Measurements from ENCODE around the gene KCTD2. TPM values are rescaled to one million over a fixed set of nuclear protein-coding genes. Genes with fewer than 3 reads are reported as not detected.
A peak's percentile ranks its signal among the peaks of the same experiment; 100 is the strongest.

Gene KCTD2
- total and polyA plus RNA-seq, 9 of the 15 experiments (the other 6 are each of a cell fraction or from before 2014, with no cell fraction given): 1.7 to 32.9 (median 15.8) TPM

GRCh38 chr17:75034236-75034908 is 12.7 kb upstream of the KCTD2 start (continued):
- TF ChIP-seq SMAD2 (IDR thresholded peaks at IDR 0.05; ENCODE audit: low read depth, low read length): no peak
- TF ChIP-seq BCL6 (CRISPR knock-in tag; IDR thresholded peaks at IDR 0.05): no peak
- TF ChIP-seq, protein P1, sequence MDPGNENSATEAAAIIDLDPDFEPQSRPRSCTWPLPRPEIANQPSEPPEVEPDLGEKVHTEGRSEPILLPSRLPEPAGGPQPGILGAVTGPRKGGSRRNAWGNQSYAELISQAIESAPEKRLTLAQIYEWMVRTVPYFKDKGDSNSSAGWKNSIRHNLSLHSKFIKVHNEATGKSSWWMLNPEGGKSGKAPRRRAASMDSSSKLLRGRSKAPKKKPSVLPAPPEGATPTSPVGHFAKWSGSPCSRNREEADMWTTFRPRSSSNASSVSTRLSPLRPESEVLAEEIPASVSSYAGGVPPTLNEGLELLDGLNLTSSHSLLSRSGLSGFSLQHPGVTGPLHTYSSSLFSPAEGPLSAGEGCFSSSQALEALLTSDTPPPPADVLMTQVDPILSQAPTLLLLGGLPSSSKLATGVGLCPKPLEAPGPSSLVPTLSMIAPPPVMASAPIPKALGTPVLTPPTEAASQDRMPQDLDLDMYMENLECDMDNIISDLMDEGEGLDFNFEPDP (CRISPR knock-in tag; IDR thresholded peaks at IDR 0.05): no peak
- peak; percentile 69; the same call in 1 of the 2 replicates for TF ChIP-seq ETS1 (conservative IDR thresholded peaks at IDR 0.05; ENCODE audit: control insufficient read depth, low read depth, low read length)
- peak; percentile 92 to 94 for TF ChIP-seq E2F6 (IDR thresholded peaks at IDR 0.05; ENCODE audit: borderline replicate concordance in 1 of 2, extremely low read depth in 1 of 2, insufficient read depth in 1 of 2, insufficient read length in 1 of 2, low read depth in 1 of 2, low read length in 1 of 2, poor library complexity in 1 of 2, severe bottlenecking in 1 of 2)
- TF ChIP-seq, protein P2, sequence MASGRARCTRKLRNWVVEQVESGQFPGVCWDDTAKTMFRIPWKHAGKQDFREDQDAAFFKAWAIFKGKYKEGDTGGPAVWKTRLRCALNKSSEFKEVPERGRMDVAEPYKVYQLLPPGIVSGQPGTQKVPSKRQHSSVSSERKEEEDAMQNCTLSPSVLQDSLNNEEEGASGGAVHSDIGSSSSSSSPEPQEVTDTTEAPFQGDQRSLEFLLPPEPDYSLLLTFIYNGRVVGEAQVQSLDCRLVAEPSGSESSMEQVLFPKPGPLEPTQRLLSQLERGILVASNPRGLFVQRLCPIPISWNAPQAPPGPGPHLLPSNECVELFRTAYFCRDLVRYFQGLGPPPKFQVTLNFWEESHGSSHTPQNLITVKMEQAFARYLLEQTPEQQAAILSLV (tag; IDR thresholded peaks at IDR 0.05): no peak
- TF ChIP-seq KLF1 (tag; IDR thresholded peaks at IDR 0.05): peak; percentile 53; the same call in 1 of the 2 replicates
- TF ChIP-seq ZNF124 (CRISPR knock-in tag; IDR thresholded peaks at IDR 0.05): no peak
- no peak for TF ChIP-seq FOS (IDR thresholded peaks at IDR 0.05; ENCODE audit: extremely low read depth, insufficient read length)
- no peak for TF ChIP-seq STAT6 (CRISPR knock-in tag; IDR thresholded peaks at IDR 0.05)
- TF ChIP-seq PHB (CRISPR knock-in tag; IDR thresholded peaks at IDR 0.05): no peak
- TF ChIP-seq CCNT2 (IDR thresholded peaks at IDR 0.05; ENCODE audit: borderline replicate concordance, extremely low read depth, insufficient read length, low read depth, low read length): no peak
- 0 out of 2 replicates have a peak, but pooled peaks have one; percentile 17 for TF ChIP-seq ZNF134 (CRISPR knock-in tag; conservative IDR thresholded peaks at IDR 0.05)
- peak; percentile 76 for TF ChIP-seq BHLHE40 (IDR thresholded peaks at IDR 0.05; ENCODE audit: low read length)
- TF ChIP-seq ZKSCAN1 (IDR thresholded peaks at IDR 0.05; ENCODE audit: low read depth, low read length): peak; percentile 74; the same call in 1 of the 2 replicates
- TF ChIP-seq ZNF75A (CRISPR knock-in tag; IDR thresholded peaks at IDR 0.05): no peak
- TF ChIP-seq, protein P3, sequence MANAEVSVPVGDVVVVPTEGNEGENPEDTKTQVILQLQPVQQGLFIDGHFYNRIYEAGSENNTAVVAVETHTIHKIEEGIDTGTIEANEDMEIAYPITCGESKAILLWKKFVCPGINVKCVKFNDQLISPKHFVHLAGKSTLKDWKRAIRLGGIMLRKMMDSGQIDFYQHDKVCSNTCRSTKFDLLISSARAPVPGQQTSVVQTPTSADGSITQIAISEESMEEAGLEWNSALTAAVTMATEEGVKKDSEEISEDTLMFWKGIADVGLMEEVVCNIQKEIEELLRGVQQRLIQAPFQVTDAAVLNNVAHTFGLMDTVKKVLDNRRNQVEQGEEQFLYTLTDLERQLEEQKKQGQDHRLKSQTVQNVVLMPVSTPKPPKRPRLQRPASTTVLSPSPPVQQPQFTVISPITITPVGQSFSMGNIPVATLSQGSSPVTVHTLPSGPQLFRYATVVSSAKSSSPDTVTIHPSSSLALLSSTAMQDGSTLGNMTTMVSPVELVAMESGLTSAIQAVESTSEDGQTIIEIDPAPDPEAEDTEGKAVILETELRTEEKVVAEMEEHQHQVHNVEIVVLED (CRISPR knock-in tag; IDR thresholded peaks at IDR 0.05): no peak
- no peak for TF ChIP-seq BRCA1 (IDR thresholded peaks at IDR 0.05)
- TF ChIP-seq BRCA1 (CRISPR knock-in tag; IDR thresholded peaks at IDR 0.05): no peak
